ENCODE results near the gene GALNT12.

GALNT12 gene

GRCh38 chr9:98781588-98782383 lies 25.7 kb upstream of the GALNT12 start:
- in situ Hi-C loops (cut with MboI; ENCODE audit: low sequenced_read_pairs), result no loop called here

GRCh38 chr9:98783518-98784226 lies 23.8 kb upstream of the GALNT12 start:
- in situ Hi-C loops (cut with MboI; ENCODE audit: low sequenced_read_pairs), result no loop called here

GRCh38 chr9:98784831-98785806 lies 22.4 kb upstream of the GALNT12 start:
- in situ Hi-C loops (cut with MboI; ENCODE audit: low sequenced_read_pairs), result no loop called here

- in situ Hi-C loops (cut with MboI; ENCODE audit: low sequenced_read_pairs), result no loop called here
Measured at GRCh38 chr9:98786750-98787510, 20.5 kb upstream of the GALNT12 start.

GRCh38 chr9:98787766-98788335 lies 19.6 kb upstream of the GALNT12 start:
- in situ Hi-C loops (cut with MboI; ENCODE audit: low sequenced_read_pairs), result no loop called here

- in situ Hi-C loops (cut with MboI; ENCODE audit: low sequenced_read_pairs), result no loop called here
Measured at GRCh38 chr9:98789483-98790133, 17.9 kb upstream of the GALNT12 start.

GRCh38 chr9:98790134-98790841 lies 17.2 kb upstream of the GALNT12 start:
- in situ Hi-C loops (cut with MboI; ENCODE audit: low sequenced_read_pairs), result no loop called here

GRCh38 chr9:98790842-98791607 lies 16.4 kb upstream of the GALNT12 start:
- in situ Hi-C loops (cut with MboI; ENCODE audit: low sequenced_read_pairs), result no loop called here

GRCh38 chr9:98791608-98792490 lies 15.6 kb upstream of the GALNT12 start:
- in situ Hi-C loops (cut with MboI; ENCODE audit: low sequenced_read_pairs), result no loop called here

GRCh38 chr9:98793031-98793430 lies 14.4 kb upstream of the GALNT12 start:
- in situ Hi-C loops (cut with MboI; ENCODE audit: low sequenced_read_pairs), result no loop called here

- in situ Hi-C loops (cut with MboI; ENCODE audit: low sequenced_read_pairs), result no loop called here
Measured at GRCh38 chr9:98794802-98795201, 12.7 kb upstream of the GALNT12 start.

- in situ Hi-C loops (cut with MboI; ENCODE audit: low sequenced_read_pairs), result no loop called here
Measured at GRCh38 chr9:98795295-98795955, 12.0 kb upstream of the GALNT12 start.

- in situ Hi-C loops (cut with MboI; ENCODE audit: low sequenced_read_pairs), result no loop called here
Measured at GRCh38 chr9:98795970-98796363, 11.5 kb upstream of the GALNT12 start.

GRCh38 chr9:98796364-98797101 lies 10.9 kb upstream of the GALNT12 start, which contains the start of gene ANKS6:
TSS of gene ANKS6 (minus strand) at chr9:98796555. CDS start at chr9:98796491, 64 bp downstream.
- in situ Hi-C loops (cut with MboI; ENCODE audit: low sequenced_read_pairs), result no loop called here

- in situ Hi-C loops (cut with MboI; ENCODE audit: low sequenced_read_pairs), result no loop called here
Measured at GRCh38 chr9:98797491-98797890, 10.0 kb upstream of the GALNT12 start.

- in situ Hi-C loops (cut with MboI; ENCODE audit: low sequenced_read_pairs), result no loop called here
Measured at GRCh38 chr9:98798254-98798653, 9.2 kb upstream of the GALNT12 start.

All from HL-60/S4 treated with phorbol 12-myristate 13-acetate at 8.2 ng/mL for 4 days and 3 days (cell line).